ENCODE data around the gene TFDP2.

TFDP2 gene

DNA sequence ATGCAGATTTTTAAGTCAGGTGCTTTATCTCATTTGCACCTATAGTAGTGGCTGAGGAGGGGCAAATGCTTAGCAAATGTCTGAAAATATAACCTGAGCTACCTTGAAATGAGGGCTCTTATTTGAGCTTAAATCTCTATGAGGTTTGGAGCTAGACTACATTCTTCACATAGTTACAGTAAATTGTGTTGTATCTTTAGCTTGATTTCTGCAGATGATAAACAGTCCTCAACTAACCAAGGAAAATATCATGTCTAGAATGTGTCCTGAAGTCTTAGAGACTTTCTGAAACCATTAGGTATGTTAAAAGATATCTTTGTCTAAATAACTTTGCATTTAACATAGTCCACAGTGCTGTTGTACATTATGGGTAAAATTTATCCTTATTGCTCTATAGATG lies 145.3 kb downstream of the TFDP2 start:
- TF ChIP-seq GABPA (IDR thresholded peaks at IDR 0.05; ENCODE audit: low read depth) (no peak), SPI1 (IDR thresholded peaks at IDR 0.05; ENCODE audit: borderline replicate concordance, low read depth) (no peak), POLR2AphosphoS5 (IDR thresholded peaks at IDR 0.05; ENCODE audit: low read depth) (no peak)
- TF ChIP-seq, protein P1, sequence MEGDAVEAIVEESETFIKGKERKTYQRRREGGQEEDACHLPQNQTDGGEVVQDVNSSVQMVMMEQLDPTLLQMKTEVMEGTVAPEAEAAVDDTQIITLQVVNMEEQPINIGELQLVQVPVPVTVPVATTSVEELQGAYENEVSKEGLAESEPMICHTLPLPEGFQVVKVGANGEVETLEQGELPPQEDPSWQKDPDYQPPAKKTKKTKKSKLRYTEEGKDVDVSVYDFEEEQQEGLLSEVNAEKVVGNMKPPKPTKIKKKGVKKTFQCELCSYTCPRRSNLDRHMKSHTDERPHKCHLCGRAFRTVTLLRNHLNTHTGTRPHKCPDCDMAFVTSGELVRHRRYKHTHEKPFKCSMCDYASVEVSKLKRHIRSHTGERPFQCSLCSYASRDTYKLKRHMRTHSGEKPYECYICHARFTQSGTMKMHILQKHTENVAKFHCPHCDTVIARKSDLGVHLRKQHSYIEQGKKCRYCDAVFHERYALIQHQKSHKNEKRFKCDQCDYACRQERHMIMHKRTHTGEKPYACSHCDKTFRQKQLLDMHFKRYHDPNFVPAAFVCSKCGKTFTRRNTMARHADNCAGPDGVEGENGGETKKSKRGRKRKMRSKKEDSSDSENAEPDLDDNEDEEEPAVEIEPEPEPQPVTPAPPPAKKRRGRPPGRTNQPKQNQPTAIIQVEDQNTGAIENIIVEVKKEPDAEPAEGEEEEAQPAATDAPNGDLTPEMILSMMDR (IDR thresholded peaks at IDR 0.05; ENCODE audit: insufficient read depth, low read length) = no peak
- TF ChIP-seq, protein P2, sequence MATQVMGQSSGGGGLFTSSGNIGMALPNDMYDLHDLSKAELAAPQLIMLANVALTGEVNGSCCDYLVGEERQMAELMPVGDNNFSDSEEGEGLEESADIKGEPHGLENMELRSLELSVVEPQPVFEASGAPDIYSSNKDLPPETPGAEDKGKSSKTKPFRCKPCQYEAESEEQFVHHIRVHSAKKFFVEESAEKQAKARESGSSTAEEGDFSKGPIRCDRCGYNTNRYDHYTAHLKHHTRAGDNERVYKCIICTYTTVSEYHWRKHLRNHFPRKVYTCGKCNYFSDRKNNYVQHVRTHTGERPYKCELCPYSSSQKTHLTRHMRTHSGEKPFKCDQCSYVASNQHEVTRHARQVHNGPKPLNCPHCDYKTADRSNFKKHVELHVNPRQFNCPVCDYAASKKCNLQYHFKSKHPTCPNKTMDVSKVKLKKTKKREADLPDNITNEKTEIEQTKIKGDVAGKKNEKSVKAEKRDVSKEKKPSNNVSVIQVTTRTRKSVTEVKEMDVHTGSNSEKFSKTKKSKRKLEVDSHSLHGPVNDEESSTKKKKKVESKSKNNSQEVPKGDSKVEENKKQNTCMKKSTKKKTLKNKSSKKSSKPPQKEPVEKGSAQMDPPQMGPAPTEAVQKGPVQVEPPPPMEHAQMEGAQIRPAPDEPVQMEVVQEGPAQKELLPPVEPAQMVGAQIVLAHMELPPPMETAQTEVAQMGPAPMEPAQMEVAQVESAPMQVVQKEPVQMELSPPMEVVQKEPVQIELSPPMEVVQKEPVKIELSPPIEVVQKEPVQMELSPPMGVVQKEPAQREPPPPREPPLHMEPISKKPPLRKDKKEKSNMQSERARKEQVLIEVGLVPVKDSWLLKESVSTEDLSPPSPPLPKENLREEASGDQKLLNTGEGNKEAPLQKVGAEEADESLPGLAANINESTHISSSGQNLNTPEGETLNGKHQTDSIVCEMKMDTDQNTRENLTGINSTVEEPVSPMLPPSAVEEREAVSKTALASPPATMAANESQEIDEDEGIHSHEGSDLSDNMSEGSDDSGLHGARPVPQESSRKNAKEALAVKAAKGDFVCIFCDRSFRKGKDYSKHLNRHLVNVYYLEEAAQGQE (IDR thresholded peaks at IDR 0.05; ENCODE audit: insufficient replicate concordance, low read depth) = no peak
- no peaks in the 10 kb centered on the region for H3K27me3 ChIP-seq (ENCODE audit: insufficient read depth, poor library complexity, severe bottlenecking)
- DNase-seq (ENCODE audit: low read depth in 1 of 2, low spot score in 1 of 2) = no peak
- no peak overlapping the region for H3K4me3 ChIP-seq (replicated peaks; ENCODE audit: insufficient read depth, low read length)
- H3K27ac ChIP-seq (replicated peaks) = no peak overlapping the region

DNA sequence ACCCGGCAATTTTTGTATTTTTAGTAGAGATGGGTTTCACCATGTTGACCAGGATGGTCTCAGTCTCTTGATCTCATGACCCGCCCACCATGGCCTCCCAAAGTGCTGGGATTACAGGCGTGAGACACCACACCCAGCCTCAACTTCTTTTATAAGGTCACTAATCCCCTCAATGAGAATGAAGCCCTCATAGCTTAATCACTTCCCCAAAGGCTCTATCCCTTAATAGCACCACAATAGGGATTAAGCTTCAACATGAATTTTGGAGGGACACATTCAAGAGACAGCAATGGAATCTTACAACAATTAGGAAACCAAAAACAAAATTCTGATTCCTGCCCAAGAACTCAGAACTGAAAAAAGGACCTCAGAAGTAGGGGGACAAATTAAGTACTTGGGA lies 146.1 kb downstream of the TFDP2 start:
- H3K27ac ChIP-seq (replicated peaks) = no peak overlapping the region
- no peak for DNase-seq (ENCODE audit: low read depth in 1 of 2, low spot score in 1 of 2)
- no peak for TF ChIP-seq POLR2AphosphoS5 (IDR thresholded peaks at IDR 0.05; ENCODE audit: low read depth)
- no peak for TF ChIP-seq GABPA (IDR thresholded peaks at IDR 0.05; ENCODE audit: low read depth)
- TF ChIP-seq, protein P1 (IDR thresholded peaks at IDR 0.05; ENCODE audit: insufficient read depth, low read length) = no peak
- TF ChIP-seq, protein P2 (IDR thresholded peaks at IDR 0.05; ENCODE audit: insufficient replicate concordance, low read depth) = no peak
- no peak for TF ChIP-seq SPI1 (IDR thresholded peaks at IDR 0.05; ENCODE audit: borderline replicate concordance, low read depth)
- H3K27me3 ChIP-seq (ENCODE audit: insufficient read depth, poor library complexity, severe bottlenecking) = no peaks in the 10 kb centered on the region
- no peak overlapping the region for H3K4me3 ChIP-seq (replicated peaks; ENCODE audit: insufficient read depth, low read length)

DNA sequence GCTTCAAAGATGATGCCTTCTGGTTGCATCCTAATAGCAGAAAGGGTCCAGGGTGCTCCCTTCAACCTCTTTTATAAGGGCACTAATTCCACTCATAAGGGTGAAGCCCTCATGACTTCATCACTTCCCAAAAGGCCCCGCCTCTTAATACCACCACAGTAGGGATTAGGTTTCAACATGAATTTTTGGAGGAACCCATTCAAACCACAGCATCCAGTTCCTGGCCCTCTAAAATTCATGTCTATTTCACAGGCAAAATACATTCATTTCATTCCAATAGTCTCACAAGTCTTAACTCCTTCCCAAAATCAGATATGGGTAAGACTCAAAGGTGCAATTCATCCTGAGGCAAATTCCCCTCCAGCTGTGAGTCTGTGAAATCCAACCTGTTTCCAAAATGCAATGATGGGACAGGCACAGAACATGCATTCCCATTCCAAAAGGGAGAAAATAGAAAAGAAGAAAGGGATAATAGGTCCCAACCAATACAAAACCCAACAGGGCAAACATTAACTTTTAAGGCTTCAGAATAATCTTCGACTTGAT lies 148.9 kb downstream of the TFDP2 start:
- no peak overlapping the region for H3K27ac ChIP-seq (replicated peaks)
- H3K27me3 ChIP-seq (ENCODE audit: insufficient read depth, poor library complexity, severe bottlenecking) = no peaks in the 10 kb centered on the region
- no peak for DNase-seq (ENCODE audit: low read depth in 1 of 2, low spot score in 1 of 2)
- TF ChIP-seq, protein P2 (IDR thresholded peaks at IDR 0.05; ENCODE audit: insufficient replicate concordance, low read depth) = no peak
- no peak for TF ChIP-seq GABPA (IDR thresholded peaks at IDR 0.05; ENCODE audit: low read depth)
- TF ChIP-seq, protein P1 (IDR thresholded peaks at IDR 0.05; ENCODE audit: insufficient read depth, low read length) = no peak
- TF ChIP-seq POLR2AphosphoS5 (IDR thresholded peaks at IDR 0.05; ENCODE audit: low read depth) = no peak
- TF ChIP-seq SPI1 (IDR thresholded peaks at IDR 0.05; ENCODE audit: borderline replicate concordance, low read depth) = no peak
- no peak overlapping the region for H3K4me3 ChIP-seq (replicated peaks; ENCODE audit: insufficient read depth, low read length)
